ENCODE measurements around the gene RGMA.

DNA sequence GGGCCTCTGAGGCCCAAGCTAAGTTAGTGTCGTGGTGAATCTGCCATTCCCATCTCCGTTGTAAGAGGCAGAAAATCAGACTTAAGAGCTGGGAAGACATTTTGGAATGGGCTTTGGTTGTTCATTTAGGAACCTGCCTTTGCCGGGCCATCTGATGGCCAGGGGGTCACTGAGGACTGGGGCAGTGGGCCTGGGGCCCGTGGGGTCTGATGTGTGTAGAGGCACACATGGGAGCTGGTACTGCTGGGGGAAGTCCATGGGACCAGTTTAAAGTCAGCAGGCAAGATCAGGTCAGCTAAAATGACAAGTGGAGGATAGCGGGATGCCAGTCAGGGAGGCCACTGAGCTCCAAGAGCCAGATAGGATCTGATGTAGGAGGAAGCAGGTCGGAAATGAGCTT is 38.3 kb upstream of the RGMA start:
- TF ChIP-seq, protein P1, sequence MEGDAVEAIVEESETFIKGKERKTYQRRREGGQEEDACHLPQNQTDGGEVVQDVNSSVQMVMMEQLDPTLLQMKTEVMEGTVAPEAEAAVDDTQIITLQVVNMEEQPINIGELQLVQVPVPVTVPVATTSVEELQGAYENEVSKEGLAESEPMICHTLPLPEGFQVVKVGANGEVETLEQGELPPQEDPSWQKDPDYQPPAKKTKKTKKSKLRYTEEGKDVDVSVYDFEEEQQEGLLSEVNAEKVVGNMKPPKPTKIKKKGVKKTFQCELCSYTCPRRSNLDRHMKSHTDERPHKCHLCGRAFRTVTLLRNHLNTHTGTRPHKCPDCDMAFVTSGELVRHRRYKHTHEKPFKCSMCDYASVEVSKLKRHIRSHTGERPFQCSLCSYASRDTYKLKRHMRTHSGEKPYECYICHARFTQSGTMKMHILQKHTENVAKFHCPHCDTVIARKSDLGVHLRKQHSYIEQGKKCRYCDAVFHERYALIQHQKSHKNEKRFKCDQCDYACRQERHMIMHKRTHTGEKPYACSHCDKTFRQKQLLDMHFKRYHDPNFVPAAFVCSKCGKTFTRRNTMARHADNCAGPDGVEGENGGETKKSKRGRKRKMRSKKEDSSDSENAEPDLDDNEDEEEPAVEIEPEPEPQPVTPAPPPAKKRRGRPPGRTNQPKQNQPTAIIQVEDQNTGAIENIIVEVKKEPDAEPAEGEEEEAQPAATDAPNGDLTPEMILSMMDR (IDR thresholded peaks at IDR 0.05 in 2 of 3, conservative IDR thresholded peaks at IDR 0.05 in 1 of 3; ENCODE audit: borderline replicate concordance in 1 of 3, insufficient read depth in 1 of 3, low read depth in 2 of 3, low read length in 2 of 3) = no peak
- TF ChIP-seq EZH2 (IDR thresholded peaks at IDR 0.05) (no peak), POLR2AphosphoS5 (IDR thresholded peaks at IDR 0.05; ENCODE audit: low read depth, low read length) (no peak), EZH2phosphoT487 (IDR thresholded peaks at IDR 0.05; ENCODE audit: borderline replicate concordance) (no peak), YY1 (IDR thresholded peaks at IDR 0.05; ENCODE audit: extremely low read depth, insufficient replicate concordance, low read depth, low read length) (no peak), MAX (IDR thresholded peaks at IDR 0.05) (no peak)
